ENCODE results near the gene TMEM63A.
A peak's percentile ranks its signal among the peaks of the same experiment; 100 is the strongest.

Gene TMEM63A

DNA sequence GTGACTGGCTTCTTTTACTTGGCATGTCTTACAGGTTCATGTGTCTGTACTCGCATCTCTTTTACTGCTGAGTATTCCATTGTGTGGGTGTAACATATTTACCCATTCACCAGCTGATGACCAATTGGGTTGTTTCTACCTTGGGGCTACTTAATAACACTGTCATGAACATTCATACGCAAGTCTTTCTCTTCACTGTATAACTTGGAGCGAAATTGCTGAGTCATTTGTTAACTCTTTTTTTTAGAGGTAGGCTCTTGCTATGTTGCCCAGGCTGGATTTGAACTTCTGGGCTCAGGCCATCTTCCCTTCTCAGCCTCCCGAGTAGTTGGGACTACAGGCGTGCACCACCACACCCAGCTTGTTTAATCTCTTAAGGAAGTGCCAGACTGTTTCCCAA, 35.4 kb upstream of the TMEM63A start:
- H3K36me3 Mint-ChIP-seq (ENCODE audit: insufficient read depth), result peaks cover 32% of the 10 kb centered on the region

DNA sequence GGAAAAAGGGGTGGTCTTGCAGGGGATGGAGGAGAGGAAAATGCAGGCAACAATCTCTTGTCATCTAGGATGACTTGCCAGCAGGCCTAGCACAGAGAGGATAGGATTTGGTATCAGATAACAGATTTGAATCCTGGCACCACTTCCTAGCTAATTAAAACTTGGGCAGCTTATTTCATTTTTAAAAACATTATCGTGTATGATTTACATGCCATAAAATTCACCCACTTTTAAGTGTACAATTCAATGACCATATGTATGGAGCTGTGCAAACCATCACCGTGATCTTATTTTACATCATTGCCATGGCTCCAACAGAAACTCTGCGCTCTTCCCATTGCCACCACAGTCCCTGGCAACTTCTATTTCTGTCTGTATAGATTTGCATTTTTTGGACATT, 34.9 kb upstream of the TMEM63A start:
- Mint-ChIP-seq H3K4me3 (no peak overlapping the region), H3K4me1 (ENCODE audit: low read depth in 2 of 2) (peaks cover 9% of the 10 kb centered on the region in 2 donors), H3K9me3 (no peaks in the 10 kb centered on the region), H3K36me3 (ENCODE audit: insufficient read depth) (peaks cover 32% of the 10 kb centered on the region), H3K27ac (peak overlapping the region in 1 of 2 donors; percentile 33), H3K27me3 (no peaks in the 10 kb centered on the region)
- DNase-seq, result no peak
- ATAC-seq (replicated peaks), result no peak

More for the DNA sequence above, 35.4 kb upstream of the TMEM63A start:
- H3K9me3 Mint-ChIP-seq, result no peaks in the 10 kb centered on the region
- ATAC-seq (replicated peaks) (no peak), DNase-seq (no peak)
- H3K27me3 Mint-ChIP-seq, result no peaks in the 10 kb centered on the region
- peak overlapping the region in 1 of 2 donors; percentile 33 for H3K27ac Mint-ChIP-seq
- peaks cover 9 to 12% of the 10 kb centered on the region in 2 donors for H3K4me1 Mint-ChIP-seq (ENCODE audit: low read depth in 2 of 2)
- no peak overlapping the region for H3K4me3 Mint-ChIP-seq

DNA sequence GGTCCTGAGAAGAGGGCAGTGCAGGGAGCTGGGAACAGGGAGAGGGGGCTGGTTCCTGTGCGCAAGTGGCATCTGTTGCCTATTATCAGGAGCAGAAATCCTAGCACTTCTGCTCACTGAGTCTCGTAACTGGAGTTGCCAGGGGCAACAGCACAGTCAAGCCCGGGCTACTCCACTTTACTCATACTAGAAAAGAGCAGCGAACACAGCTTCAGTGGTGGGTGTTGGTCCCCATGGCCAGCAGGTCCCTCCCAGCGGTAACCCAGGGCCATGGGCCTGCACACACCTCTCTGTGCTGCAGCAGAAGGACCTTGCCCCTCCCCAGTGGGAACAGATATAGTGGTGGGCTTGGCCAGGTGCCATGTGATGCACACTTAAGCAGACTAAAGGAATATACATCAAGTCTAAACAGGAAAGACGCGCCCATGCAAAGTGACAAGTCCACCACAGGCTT, 33.4 kb upstream of the TMEM63A start:
- ATAC-seq (replicated peaks) (no peak), DNase-seq (no peak)
- Mint-ChIP-seq H3K27ac (no peak overlapping the region), H3K9me3 (no peaks in the 10 kb centered on the region), H3K4me3 (no peak overlapping the region), H3K4me1 (ENCODE audit: low read depth in 2 of 2) (peaks cover 9 to 13% of the 10 kb centered on the region in 2 donors), H3K36me3 (ENCODE audit: insufficient read depth) (peaks cover 29% of the 10 kb centered on the region), H3K27me3 (no peaks in the 10 kb centered on the region)

DNA sequence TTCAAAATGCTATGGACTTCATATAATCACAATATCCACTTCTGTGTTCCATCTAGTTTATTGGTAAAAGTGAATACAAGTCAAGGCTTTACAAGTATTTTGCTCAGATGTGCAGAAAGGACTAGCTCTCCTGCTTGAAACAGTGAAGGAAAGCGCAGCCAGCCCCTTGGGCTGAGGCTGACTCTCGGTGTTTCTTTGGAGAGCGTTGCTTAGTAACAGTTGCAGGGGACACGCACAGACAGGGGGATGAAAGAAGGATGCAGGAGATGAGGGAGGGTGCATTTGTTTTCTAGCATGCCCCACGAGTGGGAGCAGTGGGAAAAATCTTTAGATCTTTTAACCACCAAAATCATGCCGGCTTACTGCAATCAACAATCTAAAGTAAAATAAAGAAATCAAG, 32.8 kb upstream of the TMEM63A start:
- H3K36me3 Mint-ChIP-seq (ENCODE audit: insufficient read depth), result peaks cover 27% of the 10 kb centered on the region
- H3K9me3 Mint-ChIP-seq, result no peaks in the 10 kb centered on the region
- H3K27me3 Mint-ChIP-seq, result no peaks in the 10 kb centered on the region
- H3K4me3 Mint-ChIP-seq, result no peak overlapping the region
- peak overlapping the region in 1 of 2 donors; percentile 13 for H3K27ac Mint-ChIP-seq
- ATAC-seq (replicated peaks) (no peak), DNase-seq (no peak)
- peaks cover 11 to 17% of the 10 kb centered on the region in 2 donors for H3K4me1 Mint-ChIP-seq (ENCODE audit: low read depth in 2 of 2)

DNA sequence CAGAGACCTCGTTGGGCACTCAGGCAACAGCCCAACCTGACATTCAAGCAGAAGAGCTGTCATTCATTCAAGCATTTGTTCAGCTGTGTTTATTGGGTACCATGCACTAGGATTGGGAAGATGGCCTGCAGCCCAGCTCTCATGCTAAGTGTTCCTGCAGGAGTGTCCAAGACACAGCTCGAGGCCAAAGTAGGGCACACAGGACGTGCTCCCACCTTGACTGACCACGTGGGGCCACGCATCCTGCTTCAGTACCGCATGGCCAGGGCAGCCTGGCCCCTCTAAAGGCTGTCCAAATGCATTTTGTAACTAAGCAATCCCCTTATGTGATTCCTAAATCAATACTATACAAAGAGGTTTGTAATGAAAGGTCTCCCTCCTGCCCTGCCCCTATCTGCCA, 32.2 kb upstream of the TMEM63A start:
- ATAC-seq (replicated peaks) (no peak), DNase-seq (no peak)
- Mint-ChIP-seq H3K27me3 (no peaks in the 10 kb centered on the region), H3K9me3 (no peaks in the 10 kb centered on the region), H3K4me1 (ENCODE audit: low read depth in 2 of 2) (peaks cover 8 to 22% of the 10 kb centered on the region in 2 donors), H3K27ac (no peak overlapping the region), H3K36me3 (ENCODE audit: insufficient read depth) (peaks cover 22% of the 10 kb centered on the region), H3K4me3 (no peak overlapping the region)

DNA sequence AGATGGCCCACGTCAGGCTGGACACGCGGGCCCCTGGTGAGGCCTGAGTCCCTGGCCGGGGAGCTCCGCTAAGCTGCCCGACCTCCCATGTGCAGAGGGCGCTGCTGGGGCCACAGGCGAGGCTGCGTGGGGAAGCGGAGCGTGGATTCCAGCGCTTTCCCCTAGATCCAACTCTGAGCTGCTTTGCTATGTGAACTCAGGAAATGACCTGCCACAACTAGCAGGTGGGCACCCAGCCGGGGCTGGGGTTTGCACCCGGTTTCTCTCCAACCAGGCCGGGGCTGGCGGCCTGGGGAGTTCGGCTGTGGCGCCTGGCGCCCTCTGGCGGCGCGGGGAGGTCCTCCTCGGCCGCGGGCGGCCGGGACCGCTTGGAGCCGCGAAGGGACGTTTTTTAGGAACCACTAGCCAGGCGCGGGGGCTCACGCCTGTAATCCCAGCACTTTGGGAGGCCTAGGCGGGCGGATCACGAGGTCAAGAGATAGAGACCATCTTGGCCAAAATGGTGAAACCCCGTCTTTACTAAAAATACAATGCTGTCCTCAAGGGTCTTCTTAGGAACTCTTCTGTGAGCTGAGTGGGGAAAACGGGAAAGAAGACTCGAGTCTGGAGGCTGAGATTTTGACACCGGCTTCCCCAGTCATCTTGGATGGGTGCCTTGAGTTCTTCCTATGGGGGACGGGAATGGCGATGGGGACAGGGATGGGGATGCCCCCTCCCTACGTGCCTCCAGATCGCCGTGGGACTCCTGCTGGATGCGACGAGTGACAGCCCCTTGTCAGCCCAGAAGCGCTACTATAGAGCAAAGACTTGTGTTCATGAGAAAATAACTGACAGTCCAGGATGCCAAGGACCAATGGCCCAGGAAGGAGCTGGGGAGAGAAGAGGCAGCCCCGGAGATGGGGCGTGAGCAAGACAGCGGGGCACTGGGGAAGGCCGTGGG, 29.3 kb upstream of the TMEM63A start:
- Mint-ChIP-seq H3K27ac (no peak overlapping the region), H3K4me3 (peak overlapping the region in 1 of 2 donors; percentile 4), H3K36me3 (ENCODE audit: insufficient read depth) (peaks cover 4% of the 10 kb centered on the region), H3K27me3 (no peaks in the 10 kb centered on the region), H3K4me1 (ENCODE audit: low read depth in 2 of 2) (peaks cover 8 to 22% of the 10 kb centered on the region in 2 donors), H3K9me3 (no peaks in the 10 kb centered on the region)
- ATAC-seq (replicated peaks) (peak; percentile 98), DNase-seq (peak; percentile 72 to 77 (median 76))

DNA sequence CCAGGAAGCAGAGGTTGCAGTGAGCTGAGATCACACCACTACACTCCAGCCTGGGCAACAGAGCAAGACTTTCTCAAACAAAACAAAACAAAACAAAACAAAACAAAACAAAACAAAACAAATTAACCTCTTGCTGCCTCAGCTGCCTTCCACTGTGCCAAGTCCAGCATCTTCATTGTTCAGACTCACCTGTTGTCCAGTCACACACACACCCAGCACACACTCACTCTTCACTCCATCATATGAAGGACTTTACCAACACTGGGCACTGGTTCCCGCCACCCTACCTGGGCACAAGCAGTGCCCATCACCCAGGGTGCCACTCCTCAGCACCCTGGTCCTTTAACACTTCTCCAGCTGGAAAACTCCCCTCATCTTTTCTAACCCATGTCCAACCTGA, 27.3 kb upstream of the TMEM63A start:
- ATAC-seq (replicated peaks) (no peak), DNase-seq (no peak)
- Mint-ChIP-seq H3K36me3 (ENCODE audit: insufficient read depth) (no peaks in the 10 kb centered on the region), H3K4me1 (ENCODE audit: low read depth in 2 of 2) (peaks cover 13 to 16% of the 10 kb centered on the region in 2 donors), H3K9me3 (no peaks in the 10 kb centered on the region), H3K4me3 (no peak overlapping the region), H3K27me3 (no peaks in the 10 kb centered on the region), H3K27ac (peak overlapping the region in 1 of 2 donors; percentile 10)

DNA sequence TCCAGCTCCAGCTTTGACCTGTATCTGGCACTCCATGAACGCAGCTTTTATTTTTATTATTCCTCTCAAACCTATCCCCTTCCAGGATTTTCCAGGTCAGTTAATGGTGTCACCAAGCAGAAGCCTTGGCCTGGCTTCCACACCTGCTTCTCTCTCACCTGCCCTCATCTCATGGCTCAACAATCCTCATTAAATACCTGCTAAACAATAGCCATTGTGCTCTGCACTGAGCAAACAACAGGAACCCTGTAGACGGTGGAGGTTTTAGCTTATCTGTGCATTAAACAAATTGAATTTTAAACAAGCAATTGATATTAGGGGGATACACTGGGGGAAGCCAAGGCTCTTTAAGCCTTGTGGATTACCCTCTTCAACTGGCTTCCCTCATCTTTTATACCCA, 26.6 kb upstream of the TMEM63A start:
- ATAC-seq (replicated peaks) (no peak), DNase-seq (no peak)
- H3K27me3 Mint-ChIP-seq, result no peaks in the 10 kb centered on the region
- H3K4me1 Mint-ChIP-seq (ENCODE audit: low read depth in 2 of 2), result peaks cover 13 to 16% of the 10 kb centered on the region in 2 donors
- no peaks in the 10 kb centered on the region for H3K36me3 Mint-ChIP-seq (ENCODE audit: insufficient read depth)
- H3K9me3 Mint-ChIP-seq, result no peaks in the 10 kb centered on the region
- no peak overlapping the region for H3K4me3 Mint-ChIP-seq
- H3K27ac Mint-ChIP-seq, result peak overlapping the region; percentile 30 to 39

DNA sequence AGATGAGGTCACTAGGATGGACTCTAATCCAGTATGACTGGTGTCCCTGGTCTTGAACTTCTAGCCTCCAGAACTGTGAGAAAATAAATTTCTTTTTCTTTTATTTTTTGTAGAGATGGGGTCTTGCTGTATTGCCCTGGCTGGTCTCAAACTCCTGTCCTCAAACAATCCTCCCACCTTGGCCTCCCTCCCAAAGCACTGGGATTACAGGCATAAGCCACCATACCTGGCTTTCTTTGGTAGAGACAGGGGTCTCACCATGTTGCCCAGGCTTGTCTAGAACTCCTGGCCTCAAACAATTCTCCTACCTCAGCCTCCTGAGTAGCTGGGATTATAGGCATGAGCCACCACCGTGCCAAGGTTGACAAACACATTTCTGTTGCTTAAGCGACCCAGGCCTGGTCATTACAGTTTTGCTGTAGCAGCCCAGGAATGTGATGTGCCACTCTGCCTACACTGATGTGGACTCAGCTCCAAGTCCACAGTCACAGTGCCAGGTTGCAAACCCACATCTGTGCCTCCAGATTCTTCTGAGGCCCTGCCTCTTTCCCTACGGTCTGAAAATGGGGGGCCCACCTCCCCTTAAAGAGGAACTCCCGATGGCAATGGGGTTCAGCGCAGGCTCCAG, 25.9 kb upstream of the TMEM63A start:
- Mint-ChIP-seq H3K9me3 (no peaks in the 10 kb centered on the region), H3K4me1 (ENCODE audit: low read depth in 2 of 2) (peaks cover 13 to 16% of the 10 kb centered on the region in 2 donors), H3K36me3 (ENCODE audit: insufficient read depth) (no peaks in the 10 kb centered on the region), H3K27me3 (no peaks in the 10 kb centered on the region), H3K27ac (peak overlapping the region in 1 of 2 donors; percentile 41), H3K4me3 (no peak overlapping the region)
- DNase-seq (no peak), ATAC-seq (replicated peaks) (no peak)

DNA sequence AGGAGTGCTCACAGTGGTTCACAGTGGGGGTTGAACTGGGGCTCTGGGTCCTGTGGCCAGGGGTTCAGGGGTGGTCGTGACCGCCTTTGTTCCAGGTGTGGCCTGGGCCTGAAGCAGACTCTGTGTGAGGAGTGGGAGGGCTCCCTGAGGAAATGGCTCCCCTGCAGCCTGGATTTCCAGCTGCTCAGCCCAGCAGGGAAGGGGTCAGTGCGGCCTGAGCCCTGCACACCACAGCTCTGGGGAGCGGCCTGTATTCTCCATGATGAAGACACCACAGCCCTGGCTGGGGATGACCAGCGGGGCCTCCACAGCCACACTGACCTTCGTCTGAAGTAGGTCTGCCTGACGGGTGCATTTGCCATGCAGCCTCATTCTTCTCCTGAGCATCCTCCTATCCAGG, 25.2 kb upstream of the TMEM63A start:
- peaks cover 3% of the 10 kb centered on the region for H3K36me3 Mint-ChIP-seq (ENCODE audit: insufficient read depth)
- no peaks in the 10 kb centered on the region for H3K27me3 Mint-ChIP-seq
- ATAC-seq (replicated peaks) (no peak), DNase-seq (no peak)
- peaks cover 13 to 16% of the 10 kb centered on the region in 2 donors for H3K4me1 Mint-ChIP-seq (ENCODE audit: low read depth in 2 of 2)
- H3K4me3 Mint-ChIP-seq, result no peak overlapping the region
- H3K27ac Mint-ChIP-seq, result peak overlapping the region in 1 of 2 donors; percentile 41
- no peaks in the 10 kb centered on the region for H3K9me3 Mint-ChIP-seq

DNA sequence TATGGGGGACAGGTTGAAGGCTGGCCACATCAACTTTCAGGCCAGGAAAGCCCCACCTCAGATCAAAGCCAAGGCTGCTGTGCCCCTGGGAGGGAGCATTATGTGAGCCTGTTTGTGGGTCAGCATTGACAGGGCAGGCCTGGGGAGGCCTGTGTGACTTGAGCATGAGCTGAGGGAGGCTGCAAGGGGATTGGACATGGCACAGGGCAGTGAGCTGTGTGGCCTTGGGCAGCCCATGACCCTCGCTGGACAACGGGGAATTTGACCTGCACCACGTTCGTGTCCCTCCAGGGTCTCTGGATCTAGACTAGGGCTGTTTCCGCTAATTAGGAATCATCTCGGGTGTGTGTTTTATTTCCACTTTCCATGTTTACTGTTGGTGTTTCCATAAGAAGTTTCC, 24.3 kb upstream of the TMEM63A start:
- H3K36me3 Mint-ChIP-seq (ENCODE audit: insufficient read depth), result peaks cover 3% of the 10 kb centered on the region
- H3K27ac Mint-ChIP-seq, result no peak overlapping the region
- ATAC-seq (replicated peaks) (no peak), DNase-seq (no peak)
- H3K4me3 Mint-ChIP-seq, result no peak overlapping the region
- no peaks in the 10 kb centered on the region for H3K27me3 Mint-ChIP-seq
- H3K9me3 Mint-ChIP-seq, result no peaks in the 10 kb centered on the region
- H3K4me1 Mint-ChIP-seq (ENCODE audit: low read depth in 2 of 2), result peaks cover 10 to 16% of the 10 kb centered on the region in 2 donors

DNA sequence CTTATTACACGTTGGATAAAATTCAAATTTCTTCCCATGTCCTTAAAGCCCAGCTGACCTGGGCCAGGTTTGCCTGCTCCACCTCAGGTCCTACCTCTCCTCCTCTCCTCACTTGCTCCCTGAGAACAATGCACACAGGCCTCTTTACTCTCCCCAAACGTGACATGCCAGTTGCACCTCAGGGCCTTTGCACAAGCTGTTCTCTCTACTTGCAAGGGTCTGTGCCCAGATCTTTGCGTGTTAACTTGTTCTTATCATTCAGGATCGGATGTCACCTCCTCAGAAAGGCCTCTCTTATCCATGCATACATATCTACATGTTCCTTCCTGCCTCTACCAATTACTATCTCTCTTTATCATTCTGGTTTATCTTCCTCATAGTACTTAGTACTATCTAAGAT, 21.4 kb upstream of the TMEM63A start:
- no peaks in the 10 kb centered on the region for H3K27me3 Mint-ChIP-seq
- H3K4me1 Mint-ChIP-seq (ENCODE audit: low read depth in 2 of 2), result peaks cover 11 to 14% of the 10 kb centered on the region in 2 donors
- peak overlapping the region in 1 of 2 donors; percentile 0 for H3K27ac Mint-ChIP-seq
- DNase-seq (no peak), ATAC-seq (replicated peaks) (no peak)
- peaks cover 3% of the 10 kb centered on the region for H3K36me3 Mint-ChIP-seq (ENCODE audit: insufficient read depth)
- H3K9me3 Mint-ChIP-seq, result no peaks in the 10 kb centered on the region
- H3K4me3 Mint-ChIP-seq, result no peak overlapping the region

DNA sequence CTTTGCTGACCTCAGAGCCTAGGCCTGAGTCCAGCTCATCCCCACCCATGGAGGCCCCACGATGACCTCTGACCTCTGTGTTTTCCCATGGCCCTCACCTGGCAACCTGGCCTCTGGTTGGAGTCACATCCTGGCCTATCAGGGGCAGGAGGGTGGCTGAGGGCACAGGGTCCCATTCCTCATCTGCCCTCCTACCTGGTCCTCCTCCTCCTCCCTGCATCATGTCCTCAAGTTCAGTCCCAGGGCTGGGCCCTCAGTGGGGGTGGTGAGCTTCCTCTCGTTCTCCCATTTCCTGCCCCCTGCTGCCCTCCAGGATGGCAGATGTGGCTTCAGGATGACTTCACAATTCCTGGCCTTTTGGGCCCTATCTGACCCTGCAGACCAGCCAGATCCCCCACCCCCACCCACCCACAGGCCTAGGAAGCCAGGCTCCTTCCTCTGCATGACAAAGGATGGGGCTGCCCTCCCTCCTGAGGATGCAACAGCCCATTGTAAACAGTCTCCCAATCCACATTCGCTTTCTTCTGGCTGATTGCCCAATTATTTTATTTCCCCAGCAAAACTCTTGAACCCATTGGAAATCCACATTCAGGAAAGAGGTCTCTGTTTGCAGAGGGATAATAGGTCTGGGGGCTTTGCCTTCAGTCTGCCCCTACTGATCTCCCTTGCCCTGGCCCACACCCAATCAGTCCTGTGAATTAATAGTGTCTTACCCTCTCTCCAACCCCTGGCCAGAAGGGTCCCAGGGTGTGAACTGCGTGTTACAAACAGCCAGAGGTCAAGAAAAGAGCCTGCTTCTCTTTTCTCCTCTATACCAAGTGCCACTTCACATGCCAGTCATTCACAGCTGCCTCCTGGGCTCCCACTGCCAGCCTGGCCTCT, 17.1 kb upstream of the TMEM63A start:
- peaks cover 15% of the 10 kb centered on the region for H3K36me3 Mint-ChIP-seq (ENCODE audit: insufficient read depth)
- H3K27me3 Mint-ChIP-seq, result no peaks in the 10 kb centered on the region
- H3K9me3 Mint-ChIP-seq, result no peaks in the 10 kb centered on the region
- H3K4me3 Mint-ChIP-seq, result peak overlapping the region; percentile 18 to 25
- H3K27ac Mint-ChIP-seq, result peak overlapping the region; percentile 89 to 90
- peaks cover 33 to 36% of the 10 kb centered on the region in 2 donors for H3K4me1 Mint-ChIP-seq (ENCODE audit: low read depth in 2 of 2)
- no peak for DNase-seq
- no peak for ATAC-seq (replicated peaks)

Data from effector memory CD8-positive, alpha-beta T cell (primary cell).